Measurements from ENCODE around the gene SNORC. TPM values are rescaled to one million over a fixed set of nuclear protein-coding genes. Genes with fewer than 3 reads are reported as not detected.

The SNORC gene
- polyA plus RNA-seq, 1 of the 3 experiments (the other 2 are of a cell fraction): 1.2 TPM

- no peak overlapping the region for H3K4me3 ChIP-seq (ENCODE audit: low read depth in 2 of 2, low read length in 1 of 2)
- peaks cover 33% of the 10 kb centered on the region for H3K27me3 ChIP-seq (ENCODE audit: insufficient read depth)
- DNase-seq: no peak
- H3K4me1 ChIP-seq (ENCODE audit: control insufficient read depth in 1 of 2, insufficient read depth in 2 of 2, low read depth in 1 of 2, low read length in 1 of 2): no peaks in the 10 kb centered on the region; a peak in 1 of 4 replicates
- no peaks in the 10 kb centered on the region for H3F3A ChIP-seq (replicated peaks; ENCODE audit: insufficient read depth)
- no peak overlapping the region for H3K27ac ChIP-seq (ENCODE audit: low read depth in 2 of 2, low read length in 1 of 2)
- ChIA-PET CTCF (interaction anchor here (1.1 kb wide), 1 partner anchor 101 kb away, joined by 3 read pairs; no protein-coding TSS in a partner anchor), POLR2A (no interaction called here)
- no peaks in the 10 kb centered on the region for H4K20me1 ChIP-seq (ENCODE audit: insufficient read depth)
- WGBS (ENCODE audit: low lambda C conversion rate): 57% methylated on average over 4 of the region's 11 CpGs
- H3K36me3 ChIP-seq (replicated peaks in 1 of 2; ENCODE audit: control insufficient read depth in 1 of 2, insufficient read depth in 2 of 2, low read length in 1 of 2): no peaks in the 10 kb centered on the region
- no peak overlapping the region for H2AFZ ChIP-seq (ENCODE audit: low read depth)
- no peaks in the 10 kb centered on the region for H3K9me2 ChIP-seq
- no peak overlapping the region for H3K9ac ChIP-seq
- no peaks in the 10 kb centered on the region for H3K9me3 ChIP-seq
- TF ChIP-seq POLR2AphosphoS5 (IDR thresholded peaks at IDR 0.05; ENCODE audit: low read depth, low read length) (no peak), CTCF (IDR thresholded peaks at IDR 0.05) (no peak), FOXM1 (IDR thresholded peaks at IDR 0.05; ENCODE audit: low read depth) (no peak), REST (IDR thresholded peaks at IDR 0.05; ENCODE audit: low read depth, low read length) (no peak), TEAD4 (IDR thresholded peaks at IDR 0.05; ENCODE audit: borderline replicate concordance, insufficient read depth) (no peak)
- no peak overlapping the region for H3K4me2 ChIP-seq
- H3K79me2 ChIP-seq (ENCODE audit: insufficient read depth): no peaks in the 10 kb centered on the region
These were observed 55.2 kb downstream of the SNORC start for GRCh38 chr2:232925153-232925820.

- DNase-seq: no peak
- no peak overlapping the region for H3K4me2 ChIP-seq
- no peak overlapping the region for H3K9ac ChIP-seq
- H4K20me1 ChIP-seq (ENCODE audit: insufficient read depth): no peaks in the 10 kb centered on the region
- no peaks in the 10 kb centered on the region for H3K9me2 ChIP-seq
- H3K9me3 ChIP-seq: no peaks in the 10 kb centered on the region
- 63% methylated on average over 9 of the region's 11 CpGs for WGBS (ENCODE audit: low lambda C conversion rate)
- no peak overlapping the region for H3K4me3 ChIP-seq (ENCODE audit: low read depth in 2 of 2, low read length in 1 of 2)
- H3K27ac ChIP-seq (ENCODE audit: low read depth in 2 of 2, low read length in 1 of 2): no peak overlapping the region
- H3K79me2 ChIP-seq (ENCODE audit: insufficient read depth): no peaks in the 10 kb centered on the region
- peaks cover 33% of the 10 kb centered on the region for H3K27me3 ChIP-seq (ENCODE audit: insufficient read depth)
- no peak overlapping the region for H2AFZ ChIP-seq (ENCODE audit: low read depth)
- ChIA-PET POLR2A (no interaction called here), CTCF (interaction anchor here (1.1 kb wide), 1 partner anchor 100 kb away, joined by 3 read pairs; no protein-coding TSS in a partner anchor)
- H3K36me3 ChIP-seq (replicated peaks in 1 of 2; ENCODE audit: control insufficient read depth in 1 of 2, insufficient read depth in 2 of 2, low read length in 1 of 2): no peaks in the 10 kb centered on the region
- no peaks in the 10 kb centered on the region; a peak in 1 of 4 replicates for H3K4me1 ChIP-seq (ENCODE audit: control insufficient read depth in 1 of 2, insufficient read depth in 2 of 2, low read depth in 1 of 2, low read length in 1 of 2)
- no peaks in the 10 kb centered on the region for H3F3A ChIP-seq (replicated peaks; ENCODE audit: insufficient read depth)
- TF ChIP-seq CTCF (IDR thresholded peaks at IDR 0.05): no peak
- no peak for TF ChIP-seq YY1 (IDR thresholded peaks at IDR 0.05; ENCODE audit: low read depth)
- TF ChIP-seq MXI1 (IDR thresholded peaks at IDR 0.05; ENCODE audit: low read depth, low read length): no peak
- no peak for TF ChIP-seq USF1 (IDR thresholded peaks at IDR 0.05; ENCODE audit: borderline replicate concordance, low read depth)
- TF ChIP-seq ELF1 (IDR thresholded peaks at IDR 0.05): no peak
- TF ChIP-seq ZBTB33 (IDR thresholded peaks at IDR 0.05; ENCODE audit: borderline replicate concordance, low read depth): no peak
- no peak for TF ChIP-seq JUND (IDR thresholded peaks at IDR 0.05)
- no peak for TF ChIP-seq NFIC (IDR thresholded peaks at IDR 0.05; ENCODE audit: borderline replicate concordance)
- no peak for TF ChIP-seq TEAD4 (IDR thresholded peaks at IDR 0.05; ENCODE audit: borderline replicate concordance, insufficient read depth)
- TF ChIP-seq RCOR1 (IDR thresholded peaks at IDR 0.05; ENCODE audit: low read length): no peak
- no peak for TF ChIP-seq NRF1 (IDR thresholded peaks at IDR 0.05; ENCODE audit: low read depth, low read length)
- no peak for TF ChIP-seq EZH2phosphoT487 (IDR thresholded peaks at IDR 0.05; ENCODE audit: borderline replicate concordance, low read depth)
- no peak for TF ChIP-seq CHD2 (IDR thresholded peaks at IDR 0.05; ENCODE audit: low read length, partially characterized antibody)
- no peak for TF ChIP-seq GATA2 (CRISPR knock-in tag; IDR thresholded peaks at IDR 0.05)
These were observed 55.7 kb downstream of the SNORC start for GRCh38 chr2:232925821-232926156.
